GM23338 (cell line): ENCODE measurements around the gene LIF. TPM values are rescaled to one million over a fixed set of nuclear protein-coding genes. Genes with fewer than 3 reads are reported as not detected.

ENCODE experiments used
- ATAC-seq: fragments of 200-7000 bp; cut with Tn5 transposase; 3 replicates; pipeline ENCODE4 v1.9.1; 2020
- DNase-seq: peaks from one replicate; pipeline ENCODE4 v3.0.0-alpha.2; 2015; ENCODE audit warnings: low spot score
- H2AFZ ChIP-seq: fragments of 200-600 bp; sonication (generic); 2 replicates; pipeline ENCODE4 v1.8.0; 2016; ENCODE audit warnings: antibody characterized with exemption, mild to moderate bottlenecking, moderate library complexity
- H3F3A ChIP-seq: fragments of 200-600 bp; sonication (generic); replicated peaks from 2 replicates; pipeline ENCODE4 v1.8.0; 2017; ENCODE audit warnings: antibody characterized with exemption, mixed run types, low read depth
- H3K27ac ChIP-seq: fragments of 200-600 bp; sonication (generic); 2 replicates; pipeline ENCODE4 v1.6.1; 2016; ENCODE audit warnings: low read depth
- H3K27me3 ChIP-seq: fragments of 200-600 bp; sonication (generic); 2 replicates; pipeline ENCODE4 v1.8.0; 2016; ENCODE audit warnings: mild to moderate bottlenecking, mixed run types, moderate library complexity; ENCODE audit not compliant: insufficient read depth
- H3K36me3 ChIP-seq: fragments of 200-600 bp; sonication (generic); 2 replicates; pipeline ENCODE4 v1.8.0; 2016; ENCODE audit warnings: mild to moderate bottlenecking; ENCODE audit not compliant: insufficient read depth
- H3K4me1 ChIP-seq: fragments of 200-600 bp; sonication (generic); 2 replicates; pipeline ENCODE4 v1.8.0; 2016; ENCODE audit warnings: mild to moderate bottlenecking, moderate library complexity; ENCODE audit not compliant: insufficient read depth
- H3K4me2 ChIP-seq: fragments of 200-600 bp; sonication (generic); 2 replicates; pipeline ENCODE4 v1.7.1; 2017; ENCODE audit warnings: mixed run types
- H3K4me3 ChIP-seq: fragments of 200-600 bp; sonication (generic); 2 replicates; pipeline ENCODE4 v1.6.1; 2016; ENCODE audit warnings: mixed run types
- H3K79me2 ChIP-seq: fragments of 200-600 bp; sonication (generic); replicated peaks from 2 replicates; pipeline ENCODE4 v1.8.0; 2017; ENCODE audit warnings: mild to moderate bottlenecking; ENCODE audit not compliant: insufficient read depth
- H3K9me2 ChIP-seq: fragments of 200-600 bp; sonication (generic); 2 replicates; pipeline ENCODE4 v1.8.0; 2017; ENCODE audit not compliant: insufficient read depth
- H4K20me1 ChIP-seq: fragments of 200-600 bp; sonication (generic); replicated peaks from 2 replicates; pipeline ENCODE4 v1.8.0; 2017; ENCODE audit warnings: mild to moderate bottlenecking; ENCODE audit not compliant: insufficient read depth
- H3K27ac Mint-ChIP-seq: 2 replicates; pipeline ENCODE4 v1.8.0; 2020; ENCODE audit warnings: inconsistent platforms, mild to moderate bottlenecking, moderate library complexity, mixed read lengths
- H3K27me3 Mint-ChIP-seq: 3 replicates; pipeline ENCODE4 v1.8.0; 2022; ENCODE audit warnings: low read depth, mild to moderate bottlenecking, moderate library complexity, mixed read lengths, inconsistent platforms; ENCODE audit not compliant: insufficient read depth, poor library complexity
- H3K36me3 Mint-ChIP-seq: 3 replicates; pipeline ENCODE4 v1.8.0; 2021; ENCODE audit warnings: low read depth, mild to moderate bottlenecking, inconsistent platforms, moderate library complexity, mixed read lengths
- H3K4me1 Mint-ChIP-seq: 3 replicates; pipeline ENCODE4 v1.8.0; 2020; ENCODE audit warnings: mild to moderate bottlenecking, inconsistent platforms, mixed read lengths
- H3K4me3 Mint-ChIP-seq: 3 replicates; pipeline ENCODE4 v1.8.0; 2021; ENCODE audit warnings: moderate library complexity, mild to moderate bottlenecking, inconsistent platforms, mixed read lengths
- H3K9me3 Mint-ChIP-seq: 3 replicates; pipeline ENCODE4 v1.8.0; 2020; ENCODE audit warnings: moderate library complexity, mild to moderate bottlenecking, inconsistent platforms, mixed read lengths
- CREB1 ChIP-seq: fragments of 250-450 bp; sonication (Bioruptor Pico); IDR thresholded peaks from 2 replicates; pipeline ENCODE4 v1.5.0; 2020; ENCODE audit warnings: low read depth, mild to moderate bottlenecking, moderate library complexity
- CTCF ChIP-seq, 2 experiments: fragments of 200-600 bp in 1 of 2; sonication (generic) in 1 of 2; conservative IDR thresholded peaks; 2 replicates each; pipeline versions ENCODE4 v1.5.1 to v1.6.1; 2016 to 2017; ENCODE audit warnings: antibody characterized with exemption in 2 of 2, low read depth in 2 of 2, mild to moderate bottlenecking in 2 of 2, moderate library complexity in 1 of 2
- ETS1 ChIP-seq: IDR thresholded peaks from 2 replicates; pipeline ENCODE4 v1.6.1; 2016; ENCODE audit warnings: antibody characterized with exemption
- EZH2 ChIP-seq: fragments of 200-600 bp; sonication (generic); IDR thresholded peaks from one replicate; pipeline ENCODE4 v1.8.0; 2017; ENCODE audit warnings: antibody characterized with exemption, mild to moderate bottlenecking, low read depth; ENCODE audit not compliant: unreplicated experiment
- EZH2phosphoT487 ChIP-seq: fragments of 200-600 bp; sonication (generic); IDR thresholded peaks from one replicate; pipeline ENCODE4 v1.8.1; 2018; ENCODE audit warnings: antibody characterized with exemption; ENCODE audit not compliant: unreplicated experiment
- JUNB ChIP-seq: IDR thresholded peaks from one replicate; pipeline ENCODE4 v1.6.1; 2016; ENCODE audit warnings: antibody characterized with exemption; ENCODE audit not compliant: unreplicated experiment
- NANOG ChIP-seq: IDR thresholded peaks from 2 replicates; pipeline ENCODE4 v1.6.1; 2016; ENCODE audit warnings: antibody characterized with exemption, borderline replicate concordance
- POLR2AphosphoS5 ChIP-seq: IDR thresholded peaks from 2 replicates; pipeline ENCODE4 v1.6.1; 2016; ENCODE audit warnings: antibody characterized with exemption, low read depth
- REST ChIP-seq: IDR thresholded peaks from one replicate; pipeline ENCODE4 v1.6.1; 2018; ENCODE audit warnings: antibody characterized with exemption; ENCODE audit not compliant: unreplicated experiment
- STAT1 ChIP-seq: IDR thresholded peaks from one replicate; pipeline ENCODE4 v1.6.1; 2016; ENCODE audit warnings: antibody characterized with exemption; ENCODE audit not compliant: unreplicated experiment
- ZNF114 ChIP-seq: fragments of 250-450 bp; sonication (Bioruptor Pico); IDR thresholded peaks from 2 replicates; pipeline ENCODE4 v1.5.0; 2020; ENCODE audit warnings: mild to moderate bottlenecking, moderate library complexity
- ZNF331 ChIP-seq: fragments of 250-450 bp; sonication (Bioruptor Pico); IDR thresholded peaks from 2 replicates; pipeline ENCODE4 v1.5.0; 2020; ENCODE audit warnings: low read depth, mild to moderate bottlenecking, moderate library complexity
- polyA plus RNA-seq: library from polyadenylated mRNA; unstranded; fragments of >200 nt; fragmentation: Nextera tagmentation; extraction: Ambion mirVana; gene quantifications from 2 replicates; pipeline ENCODE4 v1.2.1, GENCODE V29; 2016
- total RNA-seq: library from RNA; depleted of rRNA; stranded (reverse); fragments of >200 nt; shearing (Covaris generic); gene quantifications from 2 replicates; pipeline ENCODE4 v1.2.3, GENCODE V29; 2014
- TF ChIP-seq, protein P1 (sequence below): fragments of 250-450 bp; sonication (Bioruptor Pico); IDR thresholded peaks from 2 replicates; pipeline ENCODE4 v1.5.0; 2020; ENCODE audit warnings: mild to moderate bottlenecking, moderate library complexity

Gene LIF
- total and polyA plus RNA-seq, 2 experiments from 2014 or later = 1.8 to 3.6 TPM

DNA sequence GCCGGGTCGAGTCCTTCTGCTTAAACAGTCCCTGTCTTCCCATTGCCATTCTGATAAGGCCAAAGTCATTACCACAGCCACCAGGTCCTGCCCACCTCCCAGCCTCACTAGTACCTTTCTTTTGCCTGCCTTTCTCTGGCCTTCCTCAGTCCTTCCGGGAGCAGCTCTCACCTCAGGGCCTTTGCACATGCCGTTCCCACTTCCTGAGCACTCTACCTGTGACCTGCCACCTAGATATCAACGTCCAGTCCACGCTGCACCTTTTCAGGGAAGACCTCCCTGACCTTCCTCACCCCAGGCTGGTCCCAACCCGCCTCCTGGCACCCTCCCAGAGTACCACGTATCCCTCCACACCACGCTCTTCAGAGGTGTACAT, 27.9 kb upstream of the LIF start:
- H3K4me2 ChIP-seq = no peak overlapping the region
- H3K9me3 Mint-ChIP-seq = no peaks in the 10 kb centered on the region
- no peaks in the 10 kb centered on the region for H3K36me3 ChIP-seq
- DNase-seq (no peak), ATAC-seq (no peak)
- no peak overlapping the region for H3K27ac Mint-ChIP-seq
- H3K36me3 Mint-ChIP-seq = no peaks in the 10 kb centered on the region
- H3K27ac ChIP-seq = no peak overlapping the region
- no peaks in the 10 kb centered on the region for H4K20me1 ChIP-seq
- H3K4me1 Mint-ChIP-seq = peaks cover 9% of the 10 kb centered on the region
- H3K9me2 ChIP-seq = no peaks in the 10 kb centered on the region
- no peak overlapping the region for H3K4me3 ChIP-seq
- no peak overlapping the region for H3K4me3 Mint-ChIP-seq
- H3K4me1 ChIP-seq = 0 out of 2 replicates have a peak, but pooled peaks cover 4% of the 10 kb centered on the region
- no peaks in the 10 kb centered on the region for H3K79me2 ChIP-seq
- TF ChIP-seq CTCF (conservative IDR thresholded peaks at IDR 0.05; ENCODE audit: low read depth in 2 of 2) (no peak), EZH2 (no peak), REST (no peak), ETS1 (no peak), EZH2phosphoT487 (no peak), POLR2AphosphoS5 (no peak), CREB1 (no peak), ZNF331 (CRISPR knock-in tag) (no peak), NANOG (no peak), ZNF114 (no peak), JUNB (no peak), STAT1 (no peak)
- TF ChIP-seq, protein P1, sequence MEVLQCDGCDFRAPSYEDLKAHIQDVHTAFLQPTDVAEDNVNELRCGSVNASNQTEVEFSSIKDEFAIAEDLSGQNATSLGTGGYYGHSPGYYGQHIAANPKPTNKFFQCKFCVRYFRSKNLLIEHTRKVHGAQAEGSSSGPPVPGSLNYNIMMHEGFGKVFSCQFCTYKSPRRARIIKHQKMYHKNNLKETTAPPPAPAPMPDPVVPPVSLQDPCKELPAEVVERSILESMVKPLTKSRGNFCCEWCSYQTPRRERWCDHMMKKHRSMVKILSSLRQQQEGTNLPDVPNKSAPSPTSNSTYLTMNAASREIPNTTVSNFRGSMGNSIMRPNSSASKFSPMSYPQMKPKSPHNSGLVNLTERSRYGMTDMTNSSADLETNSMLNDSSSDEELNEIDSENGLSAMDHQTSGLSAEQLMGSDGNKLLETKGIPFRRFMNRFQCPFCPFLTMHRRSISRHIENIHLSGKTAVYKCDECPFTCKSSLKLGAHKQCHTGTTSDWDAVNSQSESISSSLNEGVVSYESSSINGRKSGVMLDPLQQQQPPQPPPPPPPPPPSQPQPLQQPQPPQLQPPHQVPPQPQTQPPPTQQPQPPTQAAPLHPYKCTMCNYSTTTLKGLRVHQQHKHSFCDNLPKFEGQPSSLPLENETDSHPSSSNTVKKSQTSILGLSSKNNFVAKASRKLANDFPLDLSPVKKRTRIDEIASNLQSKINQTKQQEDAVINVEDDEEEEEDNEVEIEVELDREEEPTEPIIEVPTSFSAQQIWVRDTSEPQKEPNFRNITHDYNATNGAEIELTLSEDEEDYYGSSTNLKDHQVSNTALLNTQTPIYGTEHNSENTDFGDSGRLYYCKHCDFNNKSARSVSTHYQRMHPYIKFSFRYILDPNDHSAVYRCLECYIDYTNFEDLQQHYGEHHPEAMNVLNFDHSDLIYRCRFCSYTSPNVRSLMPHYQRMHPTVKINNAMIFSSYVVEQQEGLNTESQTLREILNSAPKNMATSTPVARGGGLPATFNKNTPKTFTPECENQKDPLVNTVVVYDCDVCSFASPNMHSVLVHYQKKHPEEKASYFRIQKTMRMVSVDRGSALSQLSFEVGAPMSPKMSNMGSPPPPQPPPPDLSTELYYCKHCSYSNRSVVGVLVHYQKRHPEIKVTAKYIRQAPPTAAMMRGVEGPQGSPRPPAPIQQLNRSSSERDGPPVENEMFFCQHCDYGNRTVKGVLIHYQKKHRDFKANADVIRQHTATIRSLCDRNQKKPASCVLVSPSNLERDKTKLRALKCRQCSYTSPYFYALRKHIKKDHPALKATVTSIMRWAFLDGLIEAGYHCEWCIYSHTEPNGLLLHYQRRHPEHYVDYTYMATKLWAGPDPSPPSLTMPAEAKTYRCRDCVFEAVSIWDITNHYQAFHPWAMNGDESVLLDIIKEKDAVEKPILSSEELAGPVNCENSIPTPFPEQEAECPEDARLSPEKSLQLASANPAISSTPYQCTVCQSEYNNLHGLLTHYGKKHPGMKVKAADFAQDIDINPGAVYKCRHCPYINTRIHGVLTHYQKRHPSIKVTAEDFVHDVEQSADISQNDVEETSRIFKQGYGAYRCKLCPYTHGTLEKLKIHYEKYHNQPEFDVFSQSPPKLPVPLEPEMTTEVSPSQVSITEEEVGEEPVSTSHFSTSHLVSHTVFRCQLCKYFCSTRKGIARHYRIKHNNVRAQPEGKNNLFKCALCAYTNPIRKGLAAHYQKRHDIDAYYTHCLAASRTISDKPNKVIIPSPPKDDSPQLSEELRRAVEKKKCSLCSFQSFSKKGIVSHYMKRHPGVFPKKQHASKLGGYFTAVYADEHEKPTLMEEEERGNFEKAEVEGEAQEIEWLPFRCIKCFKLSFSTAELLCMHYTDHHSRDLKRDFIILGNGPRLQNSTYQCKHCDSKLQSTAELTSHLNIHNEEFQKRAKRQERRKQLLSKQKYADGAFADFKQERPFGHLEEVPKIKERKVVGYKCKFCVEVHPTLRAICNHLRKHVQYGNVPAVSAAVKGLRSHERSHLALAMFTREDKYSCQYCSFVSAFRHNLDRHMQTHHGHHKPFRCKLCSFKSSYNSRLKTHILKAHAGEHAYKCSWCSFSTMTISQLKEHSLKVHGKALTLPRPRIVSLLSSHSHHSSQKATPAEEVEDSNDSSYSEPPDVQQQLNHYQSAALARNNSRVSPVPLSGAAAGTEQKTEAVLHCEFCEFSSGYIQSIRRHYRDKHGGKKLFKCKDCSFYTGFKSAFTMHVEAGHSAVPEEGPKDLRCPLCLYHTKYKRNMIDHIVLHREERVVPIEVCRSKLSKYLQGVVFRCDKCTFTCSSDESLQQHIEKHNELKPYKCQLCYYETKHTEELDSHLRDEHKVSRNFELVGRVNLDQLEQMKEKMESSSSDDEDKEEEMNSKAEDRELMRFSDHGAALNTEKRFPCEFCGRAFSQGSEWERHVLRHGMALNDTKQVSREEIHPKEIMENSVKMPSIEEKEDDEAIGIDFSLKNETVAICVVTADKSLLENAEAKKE = no peak
- H3K27me3 ChIP-seq = no peaks in the 10 kb centered on the region
- peaks cover 22% of the 10 kb centered on the region for H3K27me3 Mint-ChIP-seq
- H3F3A ChIP-seq = no peaks in the 10 kb centered on the region
- no peak overlapping the region for H2AFZ ChIP-seq
